ENCODE data around the gene OPCML.

DNA sequence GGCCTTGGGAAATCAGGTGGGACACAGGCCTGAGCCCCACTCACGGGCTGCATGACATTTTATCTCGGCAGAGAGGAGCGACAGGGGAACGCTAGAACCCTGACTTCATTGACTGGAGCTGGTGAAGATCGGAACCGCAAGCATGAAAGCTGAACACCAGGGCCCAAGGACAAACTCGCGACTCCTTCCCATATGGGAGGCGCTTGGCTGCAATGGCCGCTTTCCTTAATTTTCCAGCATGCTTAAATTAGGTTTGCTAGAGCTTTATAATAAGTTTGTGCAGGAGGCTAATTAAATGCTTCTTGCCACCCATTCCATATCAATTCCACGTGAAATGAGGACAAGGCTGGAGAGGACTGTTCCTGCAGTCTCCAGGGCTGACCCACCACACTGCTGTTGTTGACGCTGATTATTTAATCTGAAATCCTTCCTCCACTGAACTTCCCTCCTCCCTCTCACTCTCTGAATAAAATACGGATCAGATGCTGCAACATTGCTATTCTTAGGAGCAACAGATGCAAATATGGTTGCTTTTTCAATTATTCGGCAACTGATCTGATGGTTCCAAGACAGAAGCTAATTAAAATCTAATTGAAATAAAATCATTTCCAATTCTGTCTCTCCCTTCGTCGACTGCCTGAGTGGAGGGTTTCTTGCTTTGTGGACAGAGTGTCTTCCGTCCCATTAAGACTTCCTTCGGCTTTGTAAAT, 692.9 kb downstream of the OPCML start:
- TF ChIP-seq, protein P1, sequence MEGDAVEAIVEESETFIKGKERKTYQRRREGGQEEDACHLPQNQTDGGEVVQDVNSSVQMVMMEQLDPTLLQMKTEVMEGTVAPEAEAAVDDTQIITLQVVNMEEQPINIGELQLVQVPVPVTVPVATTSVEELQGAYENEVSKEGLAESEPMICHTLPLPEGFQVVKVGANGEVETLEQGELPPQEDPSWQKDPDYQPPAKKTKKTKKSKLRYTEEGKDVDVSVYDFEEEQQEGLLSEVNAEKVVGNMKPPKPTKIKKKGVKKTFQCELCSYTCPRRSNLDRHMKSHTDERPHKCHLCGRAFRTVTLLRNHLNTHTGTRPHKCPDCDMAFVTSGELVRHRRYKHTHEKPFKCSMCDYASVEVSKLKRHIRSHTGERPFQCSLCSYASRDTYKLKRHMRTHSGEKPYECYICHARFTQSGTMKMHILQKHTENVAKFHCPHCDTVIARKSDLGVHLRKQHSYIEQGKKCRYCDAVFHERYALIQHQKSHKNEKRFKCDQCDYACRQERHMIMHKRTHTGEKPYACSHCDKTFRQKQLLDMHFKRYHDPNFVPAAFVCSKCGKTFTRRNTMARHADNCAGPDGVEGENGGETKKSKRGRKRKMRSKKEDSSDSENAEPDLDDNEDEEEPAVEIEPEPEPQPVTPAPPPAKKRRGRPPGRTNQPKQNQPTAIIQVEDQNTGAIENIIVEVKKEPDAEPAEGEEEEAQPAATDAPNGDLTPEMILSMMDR (conservative IDR thresholded peaks at IDR 0.05), result no peak
- no peak for TF ChIP-seq EZH2 (IDR thresholded peaks at IDR 0.05; ENCODE audit: low read depth)

Data from PC-9 (cell line).